ENCODE data around the gene HECTD4. TPM values are rescaled to one million over a fixed set of nuclear protein-coding genes. Genes with fewer than 3 reads are reported as not detected.

HECTD4 gene
- total RNA-seq, 4 donors from 2014 or later, result 26.6 to 47.1 (median 33.2) TPM

DNA sequence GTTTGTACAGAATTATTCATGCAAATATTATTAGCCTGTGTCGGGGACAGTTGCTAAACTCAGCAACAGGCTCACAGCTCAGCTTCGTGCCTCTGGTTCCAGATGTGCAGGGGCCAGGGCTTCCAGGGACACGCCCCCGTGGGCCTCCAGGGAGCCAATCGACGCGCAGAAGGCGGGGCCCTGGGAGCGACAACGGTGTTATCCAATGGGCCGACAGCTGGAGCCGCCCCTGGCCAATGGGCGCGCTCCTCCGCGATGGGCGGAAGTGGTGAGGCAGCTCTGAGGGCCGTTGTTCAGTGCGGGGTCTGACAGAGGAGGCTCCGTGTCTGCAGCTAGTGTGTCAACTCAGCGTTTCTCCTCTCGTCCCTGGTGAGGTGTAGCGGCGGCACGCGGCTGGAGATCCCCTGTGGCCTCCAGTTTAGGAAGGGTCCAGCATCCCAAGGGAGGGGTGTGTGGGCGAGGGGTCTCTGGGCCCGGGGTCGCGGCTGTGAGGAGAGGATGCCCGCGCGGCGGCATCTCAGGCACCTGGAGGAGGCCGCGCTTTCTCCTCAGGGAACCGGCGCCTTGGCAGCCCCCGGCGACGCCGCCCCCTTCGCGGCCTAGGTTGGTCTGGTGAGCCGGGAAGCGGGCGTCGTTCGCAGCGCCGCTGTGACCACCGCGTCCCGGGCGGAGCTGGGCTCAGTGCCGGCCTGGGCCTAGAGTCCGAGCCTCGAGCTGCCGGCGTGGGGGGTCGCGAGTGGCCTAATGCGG lies 256.8 kb downstream of the HECTD4 start, which contains the start of gene TRAFD1:
Gene TRAFD1 (plus strand): TSS at position 311 of the 750 bp plus-strand sequence. CDS start 4,963 bp downstream, outside the sequence.
- DNase-seq (ENCODE audit: low spot score), result peak; percentile 91
- peak; percentile 93 for ATAC-seq (ENCODE audit: low FRiP score)
- TF ChIP-seq, protein P1, sequence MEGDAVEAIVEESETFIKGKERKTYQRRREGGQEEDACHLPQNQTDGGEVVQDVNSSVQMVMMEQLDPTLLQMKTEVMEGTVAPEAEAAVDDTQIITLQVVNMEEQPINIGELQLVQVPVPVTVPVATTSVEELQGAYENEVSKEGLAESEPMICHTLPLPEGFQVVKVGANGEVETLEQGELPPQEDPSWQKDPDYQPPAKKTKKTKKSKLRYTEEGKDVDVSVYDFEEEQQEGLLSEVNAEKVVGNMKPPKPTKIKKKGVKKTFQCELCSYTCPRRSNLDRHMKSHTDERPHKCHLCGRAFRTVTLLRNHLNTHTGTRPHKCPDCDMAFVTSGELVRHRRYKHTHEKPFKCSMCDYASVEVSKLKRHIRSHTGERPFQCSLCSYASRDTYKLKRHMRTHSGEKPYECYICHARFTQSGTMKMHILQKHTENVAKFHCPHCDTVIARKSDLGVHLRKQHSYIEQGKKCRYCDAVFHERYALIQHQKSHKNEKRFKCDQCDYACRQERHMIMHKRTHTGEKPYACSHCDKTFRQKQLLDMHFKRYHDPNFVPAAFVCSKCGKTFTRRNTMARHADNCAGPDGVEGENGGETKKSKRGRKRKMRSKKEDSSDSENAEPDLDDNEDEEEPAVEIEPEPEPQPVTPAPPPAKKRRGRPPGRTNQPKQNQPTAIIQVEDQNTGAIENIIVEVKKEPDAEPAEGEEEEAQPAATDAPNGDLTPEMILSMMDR (IDR thresholded peaks at IDR 0.05), result no peak

DNA sequence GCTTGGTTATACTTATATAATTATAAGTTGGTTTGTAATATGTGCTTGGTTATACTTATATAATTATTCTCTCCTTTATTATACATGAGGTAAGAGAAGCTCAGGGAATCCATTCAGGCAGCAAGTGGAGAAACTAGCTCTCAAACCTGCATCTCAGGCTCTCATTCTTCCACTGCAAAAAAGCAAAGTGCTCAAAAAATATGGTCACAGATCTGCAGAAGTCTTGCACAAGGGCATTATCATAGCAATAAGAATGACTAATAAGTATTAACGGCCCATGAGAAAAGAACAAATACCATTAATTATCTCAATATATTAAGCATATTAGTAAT lies 257.3 kb downstream of the HECTD4 start:
- no peak for ATAC-seq (ENCODE audit: low FRiP score)
- no peak for DNase-seq (ENCODE audit: low spot score)
- TF ChIP-seq, protein P1 (IDR thresholded peaks at IDR 0.05), result no peak

DNA sequence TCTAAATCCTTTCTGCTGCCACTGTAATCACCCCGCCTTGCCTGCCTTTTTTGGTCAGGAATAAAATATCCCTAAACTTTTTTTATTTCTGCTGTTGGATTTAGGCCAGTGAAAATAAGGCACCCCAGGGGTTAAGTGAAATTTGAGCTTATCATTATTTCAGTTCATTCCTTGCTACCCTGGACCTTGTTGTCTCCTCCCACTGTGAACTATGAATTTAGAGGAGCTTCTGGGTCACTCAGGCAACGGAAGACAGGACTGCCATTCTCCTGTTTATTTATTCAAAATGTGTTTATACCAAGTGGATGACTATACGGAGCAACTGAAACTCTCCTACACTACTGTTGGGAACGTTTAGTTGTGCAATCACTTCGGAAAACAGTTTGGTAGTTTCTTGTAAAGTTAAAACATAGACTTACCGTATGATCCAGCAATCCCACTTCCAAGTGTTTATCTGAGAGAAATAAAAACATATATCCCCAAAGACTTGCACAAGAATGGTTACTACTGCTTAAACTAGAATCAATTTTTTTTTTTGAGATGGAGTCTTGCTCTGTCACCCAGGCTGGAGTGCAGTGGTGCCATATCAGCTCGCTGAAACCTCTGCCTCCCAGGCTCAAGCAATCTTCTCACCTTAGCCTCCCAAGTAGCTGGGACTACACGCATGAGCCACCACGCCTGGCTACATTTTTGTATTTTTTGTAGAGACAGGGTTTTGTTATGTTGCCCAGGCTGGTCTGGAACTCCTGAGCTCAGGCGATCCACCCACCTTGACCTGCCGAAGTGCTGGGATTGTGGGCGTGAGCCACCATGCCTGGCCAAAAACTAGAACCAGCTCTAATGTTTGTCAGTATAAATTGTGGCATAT lies 259.2 kb downstream of the HECTD4 start:
- peak; percentile 24 for ATAC-seq (ENCODE audit: low FRiP score)
- no peak for DNase-seq (ENCODE audit: low spot score)
- TF ChIP-seq, protein P1 (IDR thresholded peaks at IDR 0.05), result no peak

DNA sequence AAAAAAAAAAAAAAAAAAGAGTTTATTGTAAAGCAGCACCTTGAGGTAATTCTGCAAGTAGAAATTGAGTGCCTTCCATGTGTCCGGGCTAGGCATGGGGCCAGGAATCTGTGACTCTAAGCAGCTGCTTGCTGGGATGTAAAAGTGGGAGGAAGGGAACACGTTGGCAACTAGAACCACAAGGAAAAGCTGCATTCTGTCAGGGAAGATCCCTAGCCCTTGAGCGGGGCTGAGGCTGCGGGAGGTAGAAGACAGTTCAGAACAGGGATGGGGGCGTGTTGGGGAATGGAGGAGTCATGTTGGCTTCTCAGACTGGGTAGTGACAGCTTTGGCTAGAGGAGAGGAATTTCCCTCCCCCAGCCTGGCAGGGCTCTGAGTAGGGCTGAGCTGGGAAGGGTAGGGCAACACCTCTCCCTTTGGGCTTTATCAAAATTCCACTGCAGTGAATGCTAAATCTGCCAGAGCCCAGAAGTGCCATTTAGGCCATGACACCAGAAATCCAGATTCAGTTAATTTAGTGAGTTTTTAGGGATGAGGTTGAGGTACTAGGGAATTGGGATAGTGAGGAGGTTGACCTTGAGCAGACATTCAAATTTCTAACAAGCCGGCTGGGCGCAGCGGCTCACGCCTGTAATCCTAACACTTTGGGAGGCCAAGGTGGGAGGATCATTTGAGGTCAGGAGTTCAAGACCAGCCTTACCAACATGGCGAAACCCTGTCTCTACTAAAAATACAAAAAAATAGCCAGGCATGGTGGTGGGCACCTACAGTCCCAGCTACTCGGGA lies 260.3 kb downstream of the HECTD4 start:
- DNase-seq (ENCODE audit: low spot score), result peak; percentile 48
- TF ChIP-seq, protein P1 (IDR thresholded peaks at IDR 0.05), result no peak
- ATAC-seq (ENCODE audit: low FRiP score), result peak; percentile 86

DNA sequence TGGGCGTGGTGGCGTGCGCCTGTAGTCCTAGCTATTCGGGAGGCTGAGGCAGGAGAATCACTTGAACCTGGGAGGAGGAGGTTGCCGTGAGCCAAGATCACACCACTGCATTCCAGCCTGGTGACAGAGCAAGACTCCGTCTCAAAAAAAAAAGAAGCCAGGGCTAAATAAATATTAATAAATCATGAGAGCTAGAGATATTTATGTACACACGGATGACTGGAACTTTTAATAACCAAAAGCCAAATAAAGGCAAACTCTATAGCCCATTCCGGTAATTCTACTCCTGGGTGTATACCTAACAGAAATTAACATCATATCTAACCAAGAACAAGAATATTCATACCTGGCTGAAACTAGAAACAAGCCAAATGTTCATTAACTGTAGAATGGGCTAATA lies 264.5 kb downstream of the HECTD4 start:
- ATAC-seq (ENCODE audit: low FRiP score) (no peak), DNase-seq (ENCODE audit: low spot score) (no peak)
- TF ChIP-seq, protein P1 (IDR thresholded peaks at IDR 0.05), result no peak

DNA sequence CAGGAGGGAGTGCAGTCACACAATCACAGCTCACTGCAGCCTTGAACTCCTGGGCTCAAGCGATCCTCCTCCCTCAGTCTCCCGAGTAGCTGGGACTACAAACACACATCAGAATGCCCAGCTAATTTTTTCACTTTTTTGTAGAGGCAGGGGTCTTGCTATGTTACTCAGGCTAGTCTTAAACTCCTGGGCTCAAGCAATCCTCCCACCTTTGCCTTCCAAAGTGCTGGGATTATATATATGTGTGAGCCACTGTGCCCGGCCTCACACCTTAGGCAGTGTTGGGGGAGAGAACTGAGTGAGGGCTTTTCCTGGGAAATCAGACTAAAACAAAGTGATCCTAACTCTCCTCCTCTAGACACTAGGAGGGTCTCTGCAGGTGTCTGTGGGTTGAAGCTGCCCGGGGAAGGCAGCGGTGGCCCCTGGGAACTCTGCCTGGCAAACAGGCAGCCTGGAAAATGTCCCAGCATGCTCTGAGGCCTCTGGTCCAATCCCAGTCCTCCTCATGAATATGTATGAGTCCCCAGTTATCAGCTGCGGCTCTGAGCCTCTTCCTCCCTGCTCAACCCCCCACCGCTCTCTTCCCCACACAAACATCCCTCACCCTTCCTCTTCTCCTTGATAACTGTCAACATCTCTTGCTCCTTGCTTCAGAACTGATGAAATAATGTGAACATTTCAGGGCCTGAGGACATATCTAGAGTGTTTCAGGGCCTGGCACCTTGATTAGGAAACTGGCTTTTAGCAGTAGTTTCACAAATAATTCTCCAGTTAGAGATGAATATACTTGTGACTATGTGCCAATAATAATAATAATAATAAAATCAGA lies 265.8 kb downstream of the HECTD4 start:
- TF ChIP-seq, protein P1 (IDR thresholded peaks at IDR 0.05), result no peak
- DNase-seq (ENCODE audit: low spot score) (no peak), ATAC-seq (ENCODE audit: low FRiP score) (peak; percentile 68)
